Measurements from ENCODE around the gene AGXT.
"Not testable (repeated sequence)": the region's sequence is repeated elsewhere in the genome, so short reads cannot be mapped to it uniquely, and the experiment has no call there.

The AGXT gene

DNA sequence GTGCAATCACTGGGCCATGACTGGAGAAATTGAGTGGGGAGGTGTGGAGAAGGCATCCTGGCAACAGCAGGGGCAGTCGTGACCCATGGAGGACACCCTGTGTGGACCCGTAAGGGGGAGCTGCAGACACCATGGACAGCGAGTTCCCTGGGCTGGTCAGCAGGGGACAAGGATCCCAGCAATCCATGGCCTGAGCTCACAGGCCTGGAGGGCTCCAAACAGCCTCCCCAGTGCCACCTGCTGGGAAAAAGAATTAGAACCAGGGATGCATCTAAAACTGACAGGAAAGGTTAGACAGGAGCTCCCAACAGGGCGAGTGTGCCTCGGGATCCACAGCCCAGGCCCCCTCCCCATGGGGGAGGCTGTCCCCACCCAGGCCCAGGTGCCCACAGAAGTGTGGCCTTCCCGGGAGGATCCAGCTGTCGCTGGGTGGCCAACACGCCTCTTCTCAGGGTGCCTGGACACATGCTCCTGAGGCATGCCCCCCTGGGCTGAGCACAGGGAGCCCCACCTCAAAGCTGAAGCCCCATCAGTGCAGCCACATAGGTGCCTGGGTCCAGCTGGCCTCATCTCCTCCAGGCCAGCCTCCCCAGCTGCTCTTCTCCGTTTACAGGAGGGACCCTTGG, 28.1 kb upstream of the AGXT start:
- peak; percentile 80 for DNase-seq

DNA sequence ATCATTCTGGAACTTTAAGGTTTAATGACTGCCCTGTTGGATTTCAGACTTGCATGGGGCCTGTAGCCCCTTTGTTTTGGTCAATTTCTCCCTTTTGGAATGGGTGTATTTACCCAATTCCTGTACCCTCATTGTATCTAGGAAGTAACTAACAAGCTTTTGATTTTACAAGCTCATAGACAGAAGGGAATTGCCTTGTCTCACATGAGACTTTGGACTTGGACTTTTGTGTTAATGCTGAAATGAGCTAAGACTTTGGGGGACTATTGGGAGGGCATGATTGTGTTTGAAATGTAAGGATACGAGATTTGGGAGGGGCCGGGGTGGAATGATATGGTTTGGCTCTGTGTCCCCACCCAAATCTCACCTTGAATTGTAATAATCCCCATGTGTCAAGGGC, 22.3 kb upstream of the AGXT start:
- not testable (repeated sequence) for DNase-seq

DNA sequence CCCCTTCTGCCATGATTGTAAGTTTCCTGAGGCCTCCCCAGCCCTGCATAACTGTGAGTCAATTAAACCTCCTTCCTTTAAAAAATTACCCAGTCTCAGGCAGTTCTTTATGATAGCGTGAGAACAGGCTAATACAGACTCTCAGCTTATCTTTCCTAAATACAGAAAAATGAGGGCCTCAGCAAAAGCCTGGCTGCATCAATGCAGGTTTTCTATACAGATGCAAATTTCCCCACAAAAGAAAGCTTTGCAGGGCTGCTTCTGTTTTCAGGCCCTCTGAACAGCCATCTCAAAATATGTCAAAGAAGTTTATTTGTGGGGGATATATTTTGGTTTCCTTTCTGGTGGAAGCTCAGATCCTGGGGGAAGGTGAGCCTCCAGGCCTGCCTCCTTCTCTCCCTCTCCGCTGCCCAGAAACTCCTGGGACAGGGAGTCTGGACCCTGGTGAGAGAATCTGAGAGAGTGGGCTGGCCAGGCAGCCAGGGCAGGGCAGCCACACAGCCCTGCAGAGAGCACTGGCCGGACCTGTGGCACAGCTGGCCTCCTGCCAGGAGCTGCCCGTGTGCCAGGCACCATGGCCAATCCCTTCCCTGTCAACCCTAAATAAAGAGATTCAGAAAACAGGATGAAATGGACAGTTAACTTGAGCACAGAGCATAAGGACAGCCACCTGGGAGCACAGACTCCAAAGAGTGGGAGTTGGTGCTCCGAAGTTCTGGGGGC, 21.6 kb upstream of the AGXT start:
- DNase-seq: no peak

DNA sequence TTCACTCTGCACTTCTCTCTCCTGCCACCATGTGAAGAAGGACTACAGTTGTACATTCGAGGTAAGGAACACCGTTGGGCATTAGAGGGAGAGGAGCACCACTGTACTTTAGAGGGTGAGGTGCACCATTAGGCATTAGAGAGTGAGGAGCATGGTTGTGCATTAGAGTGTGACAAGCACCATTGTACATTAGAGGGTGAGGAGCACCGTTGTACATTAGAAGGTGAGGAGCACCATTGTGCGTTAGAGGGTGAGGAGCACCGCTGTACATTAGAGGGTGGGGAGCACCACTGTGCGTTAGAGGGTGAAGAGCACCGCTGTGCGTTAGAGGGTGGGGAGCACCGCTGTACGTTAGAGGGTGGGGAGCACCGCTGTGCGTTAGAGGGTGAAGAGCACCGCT, 20.8 kb upstream of the AGXT start:
- no peak for DNase-seq

DNA sequence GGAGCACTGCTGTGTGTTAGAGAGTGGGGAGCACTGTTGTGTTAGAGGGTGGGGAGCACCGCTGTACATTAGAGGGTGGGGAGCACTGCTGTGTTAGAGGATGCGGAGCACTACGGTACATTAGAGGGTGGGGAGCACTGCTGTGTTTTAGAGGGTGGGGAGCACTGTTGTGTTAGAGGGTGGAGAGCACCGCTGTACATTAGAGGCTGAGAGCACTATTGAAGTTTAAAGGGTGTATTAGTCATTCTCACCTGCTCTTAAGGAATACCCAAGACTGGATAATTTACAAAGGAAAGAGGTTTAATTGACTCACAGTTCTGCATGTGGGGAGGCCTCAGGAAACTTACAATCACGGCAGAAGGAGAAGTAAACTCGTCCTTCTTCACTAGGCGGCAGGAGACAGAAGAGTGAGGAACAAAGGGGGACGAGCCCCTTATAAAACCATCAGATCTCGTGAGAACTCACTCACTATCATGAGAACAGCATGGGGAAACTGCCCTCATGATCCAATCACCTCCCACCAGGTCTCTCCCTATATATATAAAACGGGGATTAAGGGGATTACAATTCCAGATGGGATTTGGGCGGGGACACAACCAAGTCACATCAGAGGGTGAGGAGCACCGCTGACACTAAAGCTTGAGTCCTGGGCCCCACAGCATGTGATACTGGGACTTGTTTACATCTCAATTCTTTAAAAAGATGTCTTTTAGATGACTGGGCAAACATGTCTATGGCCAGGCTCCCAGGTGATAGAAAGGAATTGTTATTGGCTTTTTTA, 19.5 kb upstream of the AGXT start:
- DNase-seq: no peak

DNA sequence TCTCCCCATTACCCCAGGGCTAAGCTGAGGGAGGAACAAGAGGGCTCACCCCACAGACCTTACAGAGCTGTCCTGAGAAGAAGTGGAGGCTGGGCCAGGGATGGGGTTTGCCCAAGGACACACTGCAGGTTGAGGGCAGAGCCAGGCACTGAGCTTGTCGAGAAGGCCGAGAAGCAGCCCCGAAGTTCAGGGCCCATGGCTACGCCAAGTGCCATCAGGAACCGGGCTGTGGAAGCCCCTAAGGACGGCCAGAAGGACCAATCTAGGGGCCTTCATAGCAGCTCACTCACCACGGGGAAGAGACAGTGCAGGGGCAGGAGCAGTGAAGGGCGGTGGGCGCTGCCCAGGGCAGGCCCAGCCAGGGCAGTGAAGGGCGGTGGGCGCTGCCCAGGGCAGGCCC, 18.6 kb upstream of the AGXT start:
- DNase-seq: no peak

DNA sequence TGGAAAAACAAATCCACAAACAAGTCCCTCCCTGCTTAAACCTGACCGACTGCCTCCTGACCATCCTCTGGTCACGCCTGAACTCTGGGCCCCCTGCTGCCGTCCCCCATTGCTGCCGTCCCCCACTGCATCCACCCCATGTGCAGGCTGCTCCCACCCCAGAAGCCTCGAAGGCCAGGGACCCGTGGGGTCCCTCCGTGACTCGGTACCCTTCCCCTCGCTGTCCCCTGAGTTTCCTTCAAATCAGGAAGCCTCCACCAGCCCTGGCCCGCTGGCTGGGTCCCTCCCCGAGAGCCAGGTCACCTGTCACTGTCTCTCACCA, 17.9 kb upstream of the AGXT start:
- DNase-seq: no peak

DNA sequence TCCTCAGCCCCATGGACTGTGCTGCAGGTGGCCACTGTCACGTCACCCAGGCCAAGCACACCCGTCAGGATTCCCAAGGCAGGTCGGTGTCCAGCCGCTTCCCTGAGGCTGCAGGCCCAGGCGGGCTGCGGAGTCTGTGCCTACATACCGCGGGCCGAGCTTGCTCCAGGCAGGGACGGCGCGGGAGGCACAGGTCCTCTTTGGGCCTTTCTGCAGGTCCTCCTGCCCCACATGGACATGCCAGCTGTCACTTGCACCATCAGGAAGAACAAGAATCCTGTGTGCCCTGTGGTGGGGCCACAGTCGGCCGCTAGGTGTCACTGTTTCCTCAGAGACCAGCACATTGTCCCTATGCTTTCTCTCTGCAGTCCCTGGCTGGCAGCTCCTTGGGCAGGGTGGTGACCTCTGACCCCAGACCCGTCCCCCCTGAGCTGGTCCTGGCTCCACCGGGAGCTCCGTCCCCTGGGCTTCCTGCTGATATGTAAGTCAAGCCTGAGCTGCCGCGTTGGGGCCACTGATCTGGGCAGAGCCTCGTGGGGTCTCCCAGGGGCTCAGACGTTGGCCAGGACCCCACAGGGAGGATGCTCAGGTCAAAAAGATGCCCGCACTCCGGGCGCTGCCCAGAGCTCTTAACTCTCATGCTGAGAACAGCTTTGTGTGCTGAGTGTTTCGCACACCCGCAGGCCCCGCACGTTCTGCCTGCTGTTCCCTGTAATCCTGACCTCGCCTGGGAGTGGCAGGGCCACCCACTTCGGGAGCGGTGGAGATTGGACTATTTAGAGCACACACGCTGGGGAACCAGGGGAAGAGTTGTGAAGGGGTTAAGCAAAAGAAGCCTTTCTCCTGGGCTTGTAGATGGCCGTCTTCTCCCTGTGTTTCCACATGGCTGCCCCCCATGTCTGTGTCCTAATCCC, 17.3 kb upstream of the AGXT start:
- peak; percentile 86 for DNase-seq

DNA sequence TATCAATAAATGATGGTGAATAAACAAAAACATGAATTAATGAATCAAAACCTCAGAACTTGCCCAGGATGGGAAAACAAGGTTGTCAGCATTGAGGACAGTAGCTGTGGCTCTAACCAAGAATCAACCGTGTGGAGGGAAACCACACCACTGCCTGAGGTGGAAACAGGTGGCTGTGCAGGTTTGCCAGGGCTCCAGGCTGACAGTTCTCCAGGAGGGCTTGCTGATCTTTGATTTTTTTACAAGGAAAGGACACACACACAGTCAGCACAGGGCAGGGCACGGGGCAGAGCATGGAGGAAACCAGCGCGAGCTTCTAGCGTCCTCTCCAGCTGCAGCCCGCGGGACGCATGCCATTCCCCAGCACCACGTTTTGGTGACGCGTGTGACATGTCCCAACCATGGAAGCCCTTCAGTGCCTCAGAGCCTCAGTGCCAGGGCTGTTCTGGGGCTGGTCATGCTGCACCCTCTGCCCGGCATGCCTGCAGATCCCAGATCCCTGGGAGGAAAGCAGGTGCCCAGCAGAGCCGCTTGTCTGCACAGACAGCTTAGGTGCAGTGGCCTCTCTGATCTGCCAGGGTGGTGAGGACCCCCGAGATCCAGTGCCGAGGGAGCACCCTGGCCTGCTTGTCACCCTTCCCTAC, 15.8 kb upstream of the AGXT start:
- no peak for DNase-seq

DNA sequence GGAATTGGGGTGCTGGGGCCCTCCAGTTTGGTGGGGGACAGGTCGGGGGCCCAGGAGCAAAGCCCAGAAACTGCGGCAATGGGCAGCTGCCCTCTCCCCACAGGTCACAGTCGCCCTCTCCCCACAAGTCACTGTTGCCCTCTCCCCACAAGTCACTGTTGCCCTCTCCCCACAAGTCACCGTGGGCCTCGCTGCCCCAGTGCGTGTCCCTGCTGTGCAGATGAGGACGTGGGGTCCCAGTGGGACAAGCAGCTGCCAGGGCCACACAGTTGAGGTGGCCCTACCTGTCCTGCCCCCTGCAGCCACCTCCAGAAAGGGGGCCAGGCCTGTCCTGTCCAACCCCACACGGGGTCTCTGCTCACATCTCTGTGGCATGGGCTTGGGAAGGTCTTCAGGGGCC, 13.0 kb upstream of the AGXT start:
- no peak for DNase-seq

DNA sequence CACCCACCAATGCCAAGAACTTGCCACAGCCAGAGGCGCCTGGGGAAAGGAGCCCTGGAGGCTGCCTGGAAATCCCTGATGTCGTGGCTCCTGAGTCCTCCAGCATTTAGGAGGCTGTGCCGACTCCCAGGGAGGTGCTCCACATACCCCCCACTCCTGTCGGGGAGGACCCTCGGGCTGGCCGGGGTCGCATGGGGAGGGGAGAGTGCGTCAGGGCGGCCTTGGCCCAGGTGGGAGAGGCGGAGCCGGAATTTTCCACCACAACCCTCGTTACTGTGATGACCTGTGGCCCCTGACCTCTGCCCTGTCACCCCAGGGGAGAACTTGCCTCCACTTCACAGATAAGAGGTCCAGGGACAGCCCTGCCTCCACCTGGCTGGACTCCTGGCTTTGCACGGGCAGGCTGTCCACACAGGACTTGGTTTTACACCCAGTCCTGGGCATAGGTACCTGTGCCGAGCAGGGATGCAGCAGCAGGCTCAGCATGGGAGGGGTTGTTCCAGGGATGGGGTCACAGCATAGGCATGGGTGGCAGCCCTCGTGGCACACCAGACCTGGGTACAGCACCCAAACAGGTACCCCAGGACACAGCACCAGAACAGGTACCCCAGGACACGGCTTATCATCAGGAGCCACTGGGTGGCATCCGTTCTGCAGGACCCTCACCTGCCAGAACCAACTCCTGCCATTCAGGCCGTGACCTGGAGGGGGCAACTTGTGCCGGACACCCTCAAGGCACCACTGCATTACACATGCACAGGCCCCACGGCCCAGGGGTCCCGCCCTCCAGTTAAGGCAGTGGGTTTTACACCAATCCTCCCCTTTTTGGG, 12.3 kb upstream of the AGXT start:
- no peak for DNase-seq

DNA sequence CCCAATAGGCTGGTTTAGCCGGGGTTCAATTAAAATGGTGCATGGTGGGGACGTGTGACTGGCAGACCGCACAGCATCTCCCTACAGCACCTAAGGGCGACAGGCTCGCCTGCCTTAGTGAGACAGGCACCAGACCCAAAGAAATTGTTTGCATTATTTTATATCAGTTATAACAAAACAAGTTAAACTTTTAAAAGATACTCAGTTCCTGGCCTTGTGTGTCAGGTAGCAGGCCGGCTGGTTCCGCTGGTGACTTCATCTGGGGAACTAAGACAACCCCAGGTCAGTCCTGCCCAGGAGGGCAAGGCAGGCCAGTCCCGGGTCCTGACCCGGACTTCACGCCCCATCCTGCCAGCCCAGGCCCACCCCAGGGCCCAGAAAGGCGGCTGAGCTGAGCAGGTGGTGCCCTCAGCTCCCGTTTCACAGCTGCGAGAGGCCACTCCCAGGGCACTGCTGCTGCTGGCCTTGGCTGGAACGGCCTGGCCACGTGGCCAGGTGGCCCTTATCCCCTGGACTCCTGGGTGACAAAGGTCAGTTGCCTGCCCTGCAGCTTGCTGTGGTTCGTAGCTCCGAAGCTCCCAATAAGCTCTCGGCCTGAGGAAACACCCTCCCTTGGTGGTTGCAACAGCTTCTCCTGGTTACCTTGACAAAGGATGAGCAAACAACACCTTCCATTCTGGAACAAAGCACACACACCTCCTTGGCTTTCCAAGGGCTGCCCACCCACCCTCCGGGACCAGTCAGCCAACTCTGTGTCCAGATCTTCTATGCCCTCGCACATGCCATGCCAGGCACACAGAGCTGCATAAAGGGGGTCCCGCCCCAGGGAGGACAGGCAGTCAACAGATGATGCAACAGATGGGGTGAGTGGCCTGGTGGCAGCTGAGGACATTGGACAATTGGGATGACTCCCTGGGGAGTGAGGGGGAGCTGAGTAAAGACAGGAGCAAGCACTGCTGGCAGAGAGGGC, 11.3 kb upstream of the AGXT start:
- no peak for DNase-seq

DNA sequence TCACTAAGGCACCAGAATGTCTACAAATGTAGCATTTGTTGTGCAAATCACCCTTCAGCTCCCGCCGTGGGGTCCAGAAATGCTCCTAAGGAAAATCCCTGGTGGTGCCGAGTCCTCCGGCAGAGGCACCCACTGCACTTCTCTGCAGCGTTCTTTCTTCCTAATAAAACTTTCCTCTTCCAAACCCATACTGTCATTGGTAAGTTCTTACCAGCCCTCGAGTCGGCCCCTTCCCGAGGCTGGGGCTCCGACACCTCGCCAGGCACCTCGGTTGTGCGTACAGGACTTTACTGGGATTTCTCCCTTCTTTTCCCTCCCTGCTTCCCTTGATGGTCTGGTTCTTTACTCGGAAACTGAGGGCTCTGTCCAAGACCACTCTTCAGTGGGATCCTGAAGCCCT, 10.3 kb upstream of the AGXT start:
- DNase-seq: no peak

DNA sequence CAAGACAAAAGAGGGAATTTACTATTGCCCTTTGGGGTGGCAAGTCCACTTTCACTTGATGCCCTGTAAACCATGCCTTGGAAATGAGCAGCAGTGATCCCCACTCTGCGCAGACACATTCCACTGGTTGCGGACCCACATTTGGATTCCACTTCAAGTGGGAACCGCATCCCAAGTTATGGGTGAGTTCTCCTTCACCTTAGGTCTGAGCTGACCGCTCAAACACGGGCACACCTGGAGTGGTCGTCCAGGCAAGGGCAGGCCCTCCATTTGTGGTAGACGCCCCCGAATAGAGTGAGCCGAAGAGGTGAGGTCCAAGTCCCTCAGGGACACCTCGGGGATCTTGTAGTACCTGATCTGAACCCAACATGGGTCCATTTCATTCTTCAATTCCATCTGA, 9.8 kb upstream of the AGXT start:
- DNase-seq: no peak

DNA sequence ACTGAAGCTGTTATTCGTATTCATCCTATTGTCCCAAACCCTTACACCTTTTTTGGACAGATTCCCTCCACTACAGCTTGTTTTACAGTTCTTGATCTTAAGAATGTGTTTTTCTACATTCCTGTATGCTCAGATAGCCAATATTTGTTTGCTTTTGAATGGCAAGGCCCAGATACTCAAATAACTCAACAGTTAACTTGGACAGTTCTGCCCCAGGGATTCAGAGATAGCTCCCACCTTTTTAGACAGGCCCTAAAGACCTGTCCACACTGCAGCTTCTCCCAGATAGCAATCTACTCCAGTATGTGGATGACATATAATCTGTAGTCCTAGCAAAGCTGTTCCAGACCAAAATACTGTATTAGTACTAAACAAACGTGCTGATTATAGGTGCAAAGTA, 7.1 kb upstream of the AGXT start:
- DNase-seq: no peak

DNA sequence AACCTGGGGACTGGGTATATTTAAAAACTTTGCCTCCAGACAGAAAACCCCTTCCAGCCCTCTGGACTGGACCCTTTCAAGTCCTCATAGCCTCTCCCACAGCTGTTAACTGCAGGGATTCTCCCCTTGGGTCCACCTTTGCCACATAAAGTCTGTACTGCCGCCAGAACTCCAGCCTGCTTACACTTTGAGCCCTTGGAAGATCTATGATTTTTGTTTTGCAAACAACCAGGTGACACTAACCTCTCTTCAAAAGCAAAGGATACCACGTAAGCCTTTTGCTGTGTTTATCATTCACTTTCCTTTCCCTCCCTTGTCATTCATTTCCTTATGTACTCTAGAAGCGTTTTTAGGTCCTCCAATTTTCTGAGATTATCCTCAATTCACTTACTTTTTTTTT, 4.1 kb upstream of the AGXT start:
- no peak for DNase-seq

DNA sequence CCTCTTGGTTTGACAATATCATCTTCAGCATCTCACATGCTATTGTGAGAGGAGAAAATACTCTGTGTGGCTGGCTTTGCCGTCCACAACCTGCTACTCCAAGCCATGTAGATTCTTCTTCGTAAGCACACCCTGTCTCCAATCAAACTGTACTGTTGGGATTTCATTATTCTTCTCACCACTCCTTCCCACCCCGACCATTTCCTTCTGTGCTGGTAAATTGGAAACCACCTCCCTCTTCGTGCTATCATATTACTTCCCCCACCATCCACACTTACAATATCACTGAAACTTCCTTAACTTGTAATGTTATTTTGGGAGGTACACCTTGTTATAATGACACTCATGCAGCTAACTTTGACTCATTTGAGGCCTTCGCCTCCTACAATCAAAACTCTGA, 3.2 kb upstream of the AGXT start:
- no peak for DNase-seq

DNA sequence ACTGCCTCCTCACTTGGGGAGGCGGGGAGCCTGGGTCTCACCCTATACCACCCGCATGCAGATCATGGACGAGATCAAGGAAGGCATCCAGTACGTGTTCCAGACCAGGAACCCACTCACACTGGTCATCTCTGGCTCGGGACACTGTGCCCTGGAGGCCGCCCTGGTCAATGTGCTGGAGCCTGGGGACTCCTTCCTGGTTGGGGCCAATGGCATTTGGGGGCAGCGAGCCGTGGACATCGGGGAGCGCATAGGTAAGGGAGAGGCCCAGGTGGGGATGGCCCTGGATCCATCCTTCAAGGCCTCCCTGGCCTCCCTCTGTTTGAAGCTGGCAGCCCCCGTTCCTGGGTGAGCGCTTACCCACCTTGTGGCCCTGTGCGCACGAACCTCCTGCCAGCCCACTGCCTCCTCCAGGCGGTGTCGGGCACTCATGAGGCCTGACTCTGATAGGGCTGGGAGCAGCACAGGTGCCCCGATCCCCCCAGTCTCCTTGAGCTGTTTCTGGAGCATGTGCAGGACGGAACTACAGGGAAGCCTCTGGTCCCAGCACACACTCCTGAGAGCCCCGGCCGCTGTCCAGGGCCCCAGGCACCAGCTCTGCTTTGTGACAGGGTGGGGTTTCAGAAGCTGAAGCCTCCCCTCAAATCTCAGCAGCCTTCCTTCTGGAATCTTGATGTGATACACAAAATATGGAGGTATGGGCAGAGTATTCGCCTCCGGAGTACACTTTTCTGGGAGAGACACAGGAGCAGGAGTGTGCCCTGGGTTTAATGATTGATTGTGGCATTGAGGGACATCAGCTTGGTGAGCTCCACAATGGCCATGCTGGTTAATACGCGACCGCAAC, 708 bp downstream of the AGXT start:
- no peak for DNase-seq
